Subcutaneous adipose tissue (tissue), 4 donors: Measurements from ENCODE around the gene LSS. TPM values are rescaled to one million over a fixed set of nuclear protein-coding genes. Genes with fewer than 3 reads are reported as not detected.

Experiments
- total RNA-seq, 4 donors: library from RNA; depleted of rRNA; stranded (reverse); fragments of >200 nt; gene quantifications; one replicate each; pipeline ENCODE4 v1.1.0, GENCODE V29; 2016
- TF ChIP-seq, protein P1 (sequence below): fragments of 450-650 bp; IDR thresholded peaks from one replicate; pipeline ENCODE4 v1.5.1; 2016; ENCODE audit warnings: low read depth, mild to moderate bottlenecking, control low read depth, antibody characterized with exemption, moderate library complexity

Gene LSS
- total RNA-seq, 4 donors from 2014 or later, result 46.5 to 194 (median 141) TPM

DNA sequence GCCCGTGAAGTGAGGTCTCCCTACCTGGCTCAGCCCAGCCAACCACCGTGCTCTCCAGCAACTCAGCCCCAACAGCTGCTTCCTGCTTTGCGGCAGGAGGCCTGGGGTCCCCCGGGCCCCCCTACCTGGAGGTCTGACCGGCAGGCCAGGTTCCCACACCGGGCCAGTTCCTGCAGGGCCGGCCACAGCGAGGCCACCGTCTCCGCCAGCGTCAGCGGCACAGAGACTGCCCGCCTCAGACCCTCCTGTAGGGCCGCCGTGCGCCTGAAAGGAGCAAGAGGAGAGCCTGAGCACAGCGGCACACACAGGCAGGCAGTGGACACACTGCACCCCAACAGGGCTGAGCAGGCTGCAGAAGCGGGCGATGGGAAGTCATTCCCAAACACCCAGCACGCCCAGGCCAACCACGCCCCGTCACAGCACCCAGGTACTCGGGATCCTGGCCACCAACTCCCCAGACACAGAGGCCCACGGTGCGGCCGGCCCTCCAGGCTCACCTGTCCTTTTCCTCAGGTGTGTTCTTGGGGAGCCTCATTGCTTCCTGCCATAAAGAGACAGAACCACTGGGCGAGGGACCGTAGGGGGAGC is 90.1 kb downstream of the LSS start:
- TF ChIP-seq, protein P1, sequence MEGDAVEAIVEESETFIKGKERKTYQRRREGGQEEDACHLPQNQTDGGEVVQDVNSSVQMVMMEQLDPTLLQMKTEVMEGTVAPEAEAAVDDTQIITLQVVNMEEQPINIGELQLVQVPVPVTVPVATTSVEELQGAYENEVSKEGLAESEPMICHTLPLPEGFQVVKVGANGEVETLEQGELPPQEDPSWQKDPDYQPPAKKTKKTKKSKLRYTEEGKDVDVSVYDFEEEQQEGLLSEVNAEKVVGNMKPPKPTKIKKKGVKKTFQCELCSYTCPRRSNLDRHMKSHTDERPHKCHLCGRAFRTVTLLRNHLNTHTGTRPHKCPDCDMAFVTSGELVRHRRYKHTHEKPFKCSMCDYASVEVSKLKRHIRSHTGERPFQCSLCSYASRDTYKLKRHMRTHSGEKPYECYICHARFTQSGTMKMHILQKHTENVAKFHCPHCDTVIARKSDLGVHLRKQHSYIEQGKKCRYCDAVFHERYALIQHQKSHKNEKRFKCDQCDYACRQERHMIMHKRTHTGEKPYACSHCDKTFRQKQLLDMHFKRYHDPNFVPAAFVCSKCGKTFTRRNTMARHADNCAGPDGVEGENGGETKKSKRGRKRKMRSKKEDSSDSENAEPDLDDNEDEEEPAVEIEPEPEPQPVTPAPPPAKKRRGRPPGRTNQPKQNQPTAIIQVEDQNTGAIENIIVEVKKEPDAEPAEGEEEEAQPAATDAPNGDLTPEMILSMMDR, result no peak

Other genes starting within 250 kb of the LSS start
- 100 to 1,000 TPM; 199 to 567 (median 554) TPM for gene COL6A1, start 247.0 kb downstream of the LSS start, total RNA-seq
- 1,000 to 10,000 TPM in 2 of 4 donors, 100 to 1,000 TPM in 2; 223 to 1,493 (median 826) TPM for gene COL6A2, start 130.7 kb downstream of the LSS start, total RNA-seq
- gene FTCD, start 73.2 kb downstream of the LSS start, total RNA-seq, result not detected
- gene SPATC1L, start 44.3 kb downstream of the LSS start, total RNA-seq, result 1 to 10 TPM; 1.1 to 9.4 (median 1.9) TPM
- 100 to 1,000 TPM in 2 of 4 donors, 10 to 100 TPM in 2; 55.3 to 170 (median 95.2) TPM for gene MCM3AP, start 56.8 kb upstream of the LSS start, total RNA-seq
- gene YBEY, start 57.6 kb upstream of the LSS start, total RNA-seq, result 10 to 100 TPM; 16.3 to 19.4 (median 17.9) TPM
- gene C21orf58, start 95.1 kb upstream of the LSS start, total RNA-seq, result 1 to 10 TPM in 3 of 4 donors, not detected in 1; 1.2 to 2.9 (median 1.5) TPM
- 10 to 100 TPM; 20.6 to 43.0 (median 25.5) TPM for gene PCNT, start 95.4 kb upstream of the LSS start, total RNA-seq
- 10 to 100 TPM; 29.2 to 54.8 (median 44.4) TPM for gene DIP2A, start 230.1 kb upstream of the LSS start, total RNA-seq